Upper lobe of left lung (tissue), 6 donors: Measurements from ENCODE around the gene GATAD1. TPM values are rescaled to one million over a fixed set of nuclear protein-coding genes. Genes with fewer than 3 reads are reported as not detected.
A peak's percentile ranks its signal among the peaks of the same experiment; 100 is the strongest.
"Not testable (repeated sequence)": the region's sequence is repeated elsewhere in the genome, so short reads cannot be mapped to it uniquely, and the experiment has no call there.

Source experiments
- ATAC-seq, 2 donors: fragments of 200-7000 bp; cut with Tn5 transposase; one replicate each; pipeline ENCODE4 v1.9.1; 2022; ENCODE audit warnings: mild to moderate bottlenecking in 2 of 2, moderate library complexity in 2 of 2; ENCODE audit not compliant: low FRiP score in 2 of 2
- DNase-seq, 2 donors: peaks; one replicate each; pipeline ENCODE4 v3.0.0-alpha.2; 2019 to 2020
- H3K27ac ChIP-seq, 4 donors: fragments of 200-600 bp; sonication (generic); one replicate each; pipeline ENCODE4 v1.5.1; 2016 to 2019
- H3K27me3 ChIP-seq, 4 donors: fragments of 200-600 bp; sonication (generic); one replicate each; pipeline ENCODE4 v1.5.1; 2017 to 2019
- H3K36me3 ChIP-seq, 4 donors: fragments of 200-600 bp; sonication (generic); one replicate each; pipeline ENCODE4 v1.5.1; 2016 to 2019
- H3K4me1 ChIP-seq, 4 donors: fragments of 200-600 bp; sonication (generic); one replicate each; pipeline ENCODE4 v1.5.1; 2018 to 2019
- H3K4me3 ChIP-seq, 4 donors: fragments of 200-600 bp; sonication (generic); one replicate each; pipeline ENCODE4 v1.5.1; 2017 to 2019; ENCODE audit warnings: mild to moderate bottlenecking in 2 of 4, moderate library complexity in 1 of 4
- H3K9me3 ChIP-seq, 4 donors: fragments of 200-600 bp; sonication (generic); one replicate each; pipeline ENCODE4 v1.5.1; 2018 to 2019
- EP300 ChIP-seq, 4 donors: sonication (generic); formaldehyde crosslinking; IDR thresholded peaks; one replicate each; pipeline ENCODE4 v1.5.1; 2017; ENCODE audit warnings: antibody characterized with exemption in 4 of 4, control low read depth in 2 of 4
- POLR2A ChIP-seq, 4 donors: fragments of 450-650 bp; IDR thresholded peaks; one replicate each; pipeline ENCODE4 v1.5.1; 2016 to 2017; ENCODE audit warnings: antibody characterized with exemption in 4 of 4, mild to moderate bottlenecking in 2 of 4
- POLR2AphosphoS5 ChIP-seq, 2 donors: sonication (generic); formaldehyde crosslinking; IDR thresholded peaks; one replicate each; pipeline ENCODE4 v1.5.1; 2017; ENCODE audit warnings: antibody characterized with exemption in 2 of 2
- WGBS, 2 donors: methylation state at CpG; one replicate each; pipeline ENCODE4 v1.1.5; 2017 to 2018; 5-methylcytosine and 5-hydroxymethylcytosine counted together
- total RNA-seq, 6 donors: library from RNA; depleted of rRNA in 4 of 6; stranded (reverse); fragments of >200 nt in 4 of 6; gene quantifications; one replicate each; pipeline versions ENCODE4 v1.1.0 to v1.2.1, GENCODE V29; 2016 to 2021
- TF ChIP-seq, protein P1 (sequence below), 6 experiments: fragments of 450-650 bp in 4 of 6; fragments of 200-600 bp in 2 of 6; sonication (generic) in 2 of 6; IDR thresholded peaks; one replicate each; pipeline ENCODE4 v1.5.1; 2016 to 2019; ENCODE audit warnings: antibody characterized with exemption in 6 of 6
- donor health status: DM: no; HTN: no; CAD: no; lungs with moderate emphysema.
- donor health status: DM: no; HTN: yes; CAD: no; lungs with severe emphysema.

The GATAD1 gene
- total RNA-seq, 6 donors from 2014 or later = 21.4 to 66.6 (median 39.5) TPM

DNA sequence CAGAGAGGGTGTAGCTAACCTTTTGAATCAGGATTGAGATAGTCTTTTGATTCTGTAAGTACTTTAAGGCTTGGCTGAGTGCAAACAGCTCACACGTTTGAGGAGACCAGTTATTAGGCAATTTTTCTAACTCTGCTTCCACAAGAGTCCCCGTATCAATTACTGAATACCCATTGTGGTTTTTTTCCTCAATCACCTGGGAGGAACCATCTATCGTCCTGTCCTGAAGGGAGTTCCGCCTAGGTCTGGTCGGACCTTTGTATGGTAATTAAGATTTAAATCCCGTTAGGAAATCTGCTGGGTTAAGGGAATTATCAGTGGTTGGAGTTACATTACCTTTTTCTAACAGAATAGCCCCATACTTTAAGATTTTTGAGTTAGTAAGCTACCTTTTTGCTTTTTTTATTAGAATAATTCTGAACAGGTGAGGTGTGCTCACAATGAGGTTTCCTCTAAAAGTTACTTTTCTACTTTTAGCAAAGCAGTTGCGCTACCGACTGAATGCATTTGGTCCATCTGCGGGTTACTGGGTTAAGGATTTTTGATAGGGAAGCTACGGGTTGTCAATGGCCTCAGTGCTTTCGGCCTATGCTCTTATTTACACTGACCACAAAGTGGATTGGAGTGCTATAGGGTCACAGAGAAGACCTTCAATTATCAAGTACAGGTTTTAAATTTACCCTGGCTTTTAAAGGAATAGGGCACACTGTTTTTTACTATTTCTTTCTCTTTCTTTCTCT, 28.7 kb downstream of the GATAD1 start:
- not testable (repeated sequence) for H3K27ac ChIP-seq, H3K9me3 ChIP-seq, H3K4me3 ChIP-seq, DNase-seq, H3K4me1 ChIP-seq, ATAC-seq, H3K27me3 ChIP-seq
- WGBS, 2 donors = 89 to 92% methylated on average over 11 of the region's 11 CpGs
- H3K36me3 ChIP-seq = peaks cover 0 to 15% (median 3%) of the 10 kb centered on the region in 4 donors

DNA sequence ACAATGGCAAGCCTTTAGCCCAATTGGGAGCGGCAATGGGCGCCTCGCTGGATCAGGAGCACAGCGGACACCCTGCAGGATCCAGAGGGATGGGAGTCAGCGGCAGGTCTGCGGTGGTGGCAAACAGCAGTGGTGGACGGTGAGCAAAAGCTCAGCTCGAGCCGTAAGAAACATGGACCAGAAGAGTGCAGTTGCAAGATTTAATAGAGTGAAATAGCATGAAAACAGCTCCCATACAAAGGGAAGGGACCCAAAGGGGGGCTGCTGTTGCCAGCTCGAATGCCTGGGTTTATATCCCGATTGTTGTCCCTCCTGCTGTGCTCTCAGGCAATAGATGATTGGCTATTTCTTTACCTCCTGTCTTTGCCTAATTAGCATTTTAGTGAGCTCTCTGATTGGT, 30.4 kb downstream of the GATAD1 start, which contains the start of gene ERVW-1:
Gene ERVW-1 (minus strand): TSS at position 266 of the 400 bp plus-strand sequence. CDS start 7,565 bp downstream, outside the sequence.
- 95 to 97% methylated on average over 11 of the region's 11 CpGs for WGBS, 2 donors
- peaks cover 0 to 15% (median 3%) of the 10 kb centered on the region in 4 donors for H3K36me3 ChIP-seq

DNA sequence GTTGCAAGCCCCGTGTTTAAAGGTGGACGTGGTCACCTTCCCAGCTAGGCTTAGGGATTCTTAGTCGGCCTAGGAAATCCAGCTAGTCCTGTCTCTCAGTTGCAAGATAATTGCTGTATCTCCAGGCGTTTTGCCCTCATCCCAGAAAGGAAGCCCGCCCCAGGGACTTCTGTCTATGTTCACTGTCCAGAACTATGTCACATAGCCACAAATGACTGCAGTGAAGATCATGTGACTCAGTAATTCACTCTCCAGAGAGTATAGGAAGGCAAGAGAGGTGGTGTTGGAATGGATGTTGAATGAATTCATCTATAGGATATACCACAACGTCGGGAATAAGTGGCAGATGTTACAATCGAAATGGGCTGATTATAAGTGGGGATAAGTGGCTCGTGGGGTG, 30.8 kb downstream of the GATAD1 start:
- no peak overlapping the region for H3K4me3 ChIP-seq
- no peak for TF ChIP-seq POLR2A (IDR thresholded peaks at IDR 0.05)
- no peak overlapping the region for H3K27ac ChIP-seq
- WGBS, 2 donors = 89 to 92% methylated on average over 7 to 9 of the region's 9 CpGs
- H3K27me3 ChIP-seq = no peaks in the 10 kb centered on the region
- peaks cover 0 to 15% (median 3%) of the 10 kb centered on the region in 4 donors for H3K36me3 ChIP-seq
- no peaks in the 10 kb centered on the region for H3K4me1 ChIP-seq
- DNase-seq = no peak
- H3K9me3 ChIP-seq = no peaks in the 10 kb centered on the region
- ATAC-seq = no peak

More for the DNA sequence above, 30.4 kb downstream of the GATAD1 start, which contains the start of gene ERVW-1:
- peak in 1 of 2 donors; percentile 34 for DNase-seq
- not testable (repeated sequence) for H3K4me1 ChIP-seq, H3K27ac ChIP-seq, H3K4me3 ChIP-seq, H3K27me3 ChIP-seq, ATAC-seq, H3K9me3 ChIP-seq

DNA sequence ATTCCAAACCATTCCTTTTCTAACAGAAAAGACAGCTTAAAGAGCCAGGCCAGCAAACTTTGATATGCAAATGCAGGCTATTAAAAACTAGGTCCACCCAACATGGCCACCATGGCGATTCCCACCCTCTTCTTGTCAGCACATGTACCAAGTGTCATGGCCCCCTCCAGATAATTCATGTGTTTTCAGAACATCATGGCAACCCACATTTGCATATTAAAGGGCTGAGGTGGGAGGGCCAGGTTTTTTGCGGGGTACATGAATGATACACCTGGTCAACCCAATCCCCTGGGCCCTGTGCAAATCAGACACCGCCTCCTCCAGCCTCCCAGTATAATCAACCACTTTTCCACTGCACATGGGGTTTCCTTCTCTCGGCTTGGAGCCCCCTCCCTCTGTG, 31.4 kb downstream of the GATAD1 start:
- 94 to 96% methylated on average over 4 of the region's 4 CpGs for WGBS, 2 donors
- Histone ChIP-seq H3K27ac (no peak overlapping the region), H3K4me3 (no peak overlapping the region), H3K36me3 (peaks cover 0 to 15% (median 3%) of the 10 kb centered on the region in 4 donors), H3K4me1 (no peaks in the 10 kb centered on the region), H3K27me3 (no peaks in the 10 kb centered on the region), H3K9me3 (no peaks in the 10 kb centered on the region)
- DNase-seq = no peak
- TF ChIP-seq, protein P1, sequence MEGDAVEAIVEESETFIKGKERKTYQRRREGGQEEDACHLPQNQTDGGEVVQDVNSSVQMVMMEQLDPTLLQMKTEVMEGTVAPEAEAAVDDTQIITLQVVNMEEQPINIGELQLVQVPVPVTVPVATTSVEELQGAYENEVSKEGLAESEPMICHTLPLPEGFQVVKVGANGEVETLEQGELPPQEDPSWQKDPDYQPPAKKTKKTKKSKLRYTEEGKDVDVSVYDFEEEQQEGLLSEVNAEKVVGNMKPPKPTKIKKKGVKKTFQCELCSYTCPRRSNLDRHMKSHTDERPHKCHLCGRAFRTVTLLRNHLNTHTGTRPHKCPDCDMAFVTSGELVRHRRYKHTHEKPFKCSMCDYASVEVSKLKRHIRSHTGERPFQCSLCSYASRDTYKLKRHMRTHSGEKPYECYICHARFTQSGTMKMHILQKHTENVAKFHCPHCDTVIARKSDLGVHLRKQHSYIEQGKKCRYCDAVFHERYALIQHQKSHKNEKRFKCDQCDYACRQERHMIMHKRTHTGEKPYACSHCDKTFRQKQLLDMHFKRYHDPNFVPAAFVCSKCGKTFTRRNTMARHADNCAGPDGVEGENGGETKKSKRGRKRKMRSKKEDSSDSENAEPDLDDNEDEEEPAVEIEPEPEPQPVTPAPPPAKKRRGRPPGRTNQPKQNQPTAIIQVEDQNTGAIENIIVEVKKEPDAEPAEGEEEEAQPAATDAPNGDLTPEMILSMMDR (IDR thresholded peaks at IDR 0.05) = no peak
- TF ChIP-seq POLR2A (IDR thresholded peaks at IDR 0.05) (no peak), EP300 (IDR thresholded peaks at IDR 0.05) (no peak), POLR2AphosphoS5 (IDR thresholded peaks at IDR 0.05) (no peak)
- ATAC-seq = no peak

DNA sequence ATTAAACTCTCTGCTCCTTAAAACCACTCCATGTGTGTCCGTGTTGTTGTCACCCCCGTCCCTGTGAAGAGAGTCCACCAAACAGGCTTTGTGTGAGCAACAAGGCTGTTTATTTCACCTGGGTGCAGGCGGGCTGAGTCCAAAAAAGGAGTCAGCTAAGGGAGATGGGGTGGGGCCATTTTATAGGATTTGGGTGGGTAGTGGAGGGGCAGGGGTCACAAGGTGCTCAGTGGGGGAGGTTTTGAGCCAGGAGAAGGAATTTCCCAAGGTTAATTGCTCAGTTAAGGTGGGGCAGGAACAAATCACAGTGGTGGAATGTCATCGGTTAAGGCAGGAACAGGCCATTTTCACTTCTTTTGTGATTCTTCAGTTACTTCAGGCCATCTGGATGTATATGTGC, 31.9 kb downstream of the GATAD1 start:
- not testable (repeated sequence) for ATAC-seq

DNA sequence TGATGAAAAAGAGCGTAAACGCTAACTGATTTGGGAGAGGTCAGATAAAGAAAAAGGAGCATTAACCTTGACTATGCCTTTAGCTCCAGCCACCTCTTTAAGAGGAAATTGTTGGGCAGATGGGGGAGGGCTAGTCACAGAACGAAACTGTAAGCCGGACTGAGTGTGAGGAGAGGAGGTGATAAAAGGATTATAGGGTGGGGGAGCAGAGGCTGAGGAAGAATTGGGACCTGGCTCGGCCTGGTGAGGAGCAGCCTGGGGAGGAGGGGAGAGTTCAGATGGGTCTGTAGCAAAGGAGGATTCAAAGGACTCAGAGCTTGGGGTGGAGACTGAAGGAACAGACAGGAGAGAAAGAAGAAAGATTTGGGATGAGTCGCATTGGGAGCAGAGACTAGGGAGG, 36.3 kb downstream of the GATAD1 start:
- not testable (repeated sequence) for H3K9me3 ChIP-seq, H3K27ac ChIP-seq, H3K4me3 ChIP-seq, ATAC-seq, H3K4me1 ChIP-seq, DNase-seq, H3K27me3 ChIP-seq
- WGBS, 2 donors = 77 to 80% methylated on average over 6 of the region's 6 CpGs
- peaks cover 5 to 34% (median 14%) of the 10 kb centered on the region in 4 donors for H3K36me3 ChIP-seq

More for the DNA sequence above, 31.9 kb downstream of the GATAD1 start:
- H3K4me3 ChIP-seq, H3K4me1 ChIP-seq, H3K27me3 ChIP-seq, H3K27ac ChIP-seq, H3K9me3 ChIP-seq, DNase-seq: not testable (repeated sequence)
- 96 to 99% methylated on average over 4 of the region's 4 CpGs for WGBS, 2 donors
- peaks cover 0 to 15% (median 3%) of the 10 kb centered on the region in 4 donors for H3K36me3 ChIP-seq

DNA sequence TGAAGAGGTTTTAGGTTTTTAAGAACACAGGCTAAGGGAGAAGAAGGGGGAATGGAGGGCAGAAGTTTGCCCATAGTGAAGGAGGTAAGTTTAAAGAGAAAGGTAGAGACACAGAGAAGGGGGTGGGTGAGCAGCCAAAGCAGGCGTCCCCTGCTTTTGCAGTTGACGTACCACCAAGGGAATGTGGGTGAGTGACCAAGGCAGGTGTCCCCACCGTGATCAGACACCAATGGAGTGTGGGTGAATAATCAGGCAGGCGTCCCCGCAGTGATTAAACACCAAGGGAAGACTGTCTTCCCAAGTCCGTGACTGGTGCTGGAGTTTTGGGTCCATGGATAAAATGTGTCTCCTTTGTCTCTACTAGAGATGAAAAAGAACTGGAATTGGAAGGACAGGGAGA, 36.9 kb downstream of the GATAD1 start:
- ATAC-seq, H3K27me3 ChIP-seq, H3K9me3 ChIP-seq, DNase-seq, H3K4me3 ChIP-seq, H3K4me1 ChIP-seq, H3K27ac ChIP-seq: not testable (repeated sequence)
- peaks cover 9 to 40% (median 14%) of the 10 kb centered on the region in 4 donors for H3K36me3 ChIP-seq
- WGBS, 2 donors = 86 to 92% methylated on average over 6 of the region's 6 CpGs

DNA sequence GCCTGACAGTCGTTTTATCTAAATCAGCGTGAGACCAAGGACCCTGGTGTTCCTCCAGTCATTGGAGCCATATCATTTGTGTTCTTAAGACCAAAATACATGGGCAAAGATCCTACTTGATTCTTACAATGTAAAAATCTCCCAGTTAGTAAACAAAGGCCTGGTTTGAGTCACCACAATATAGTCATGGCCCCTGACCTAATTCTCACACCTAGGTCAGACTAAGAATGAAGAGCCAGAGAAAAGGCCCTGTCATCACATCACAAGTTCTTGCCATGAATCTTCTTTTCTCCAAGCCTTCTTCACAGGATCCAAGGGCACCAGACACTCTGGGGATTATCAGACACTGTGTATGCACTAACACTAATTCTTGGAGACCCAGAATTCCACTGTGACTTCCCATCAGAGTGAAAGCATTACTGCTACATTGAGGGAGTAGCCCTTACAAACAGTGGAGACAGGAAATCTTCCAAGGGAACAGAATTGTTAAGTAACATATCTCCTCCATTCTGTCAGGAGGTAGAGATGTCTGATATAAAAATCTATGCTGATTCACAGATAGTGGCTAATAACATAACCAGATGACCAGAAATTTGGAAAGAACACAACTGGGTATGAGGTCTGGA, 38.1 kb downstream of the GATAD1 start:
- no peak for ATAC-seq
- no peak overlapping the region for H3K27ac ChIP-seq
- TF ChIP-seq POLR2A (IDR thresholded peaks at IDR 0.05) = no peak
- TF ChIP-seq, protein P1 (IDR thresholded peaks at IDR 0.05) = no peak
- no peak for TF ChIP-seq EP300 (IDR thresholded peaks at IDR 0.05)
- no peak for TF ChIP-seq POLR2AphosphoS5 (IDR thresholded peaks at IDR 0.05)
- H3K4me1 ChIP-seq = no peaks in the 10 kb centered on the region
- H3K36me3 ChIP-seq = peaks cover 9 to 52% (median 14%) of the 10 kb centered on the region in 4 donors
- no peaks in the 10 kb centered on the region for H3K9me3 ChIP-seq
- H3K27me3 ChIP-seq = no peaks in the 10 kb centered on the region
- 94 to 100% methylated on average over 2 of the region's 2 CpGs for WGBS, 2 donors
- DNase-seq = no peak
- H3K4me3 ChIP-seq = no peak overlapping the region
